Measurements from ENCODE around the gene ZNF597.

GRCh38 chr16:3400779-3401688 lies 42.3 kb downstream of the ZNF597 start, which contains the start of the genes ZNF174 and ZSCAN32:
- no peak for TF ChIP-seq CTCF (conservative IDR thresholded peaks at IDR 0.05 in 1 of 2, IDR thresholded peaks at IDR 0.05 in 1 of 2; ENCODE audit: low read depth in 1 of 2, low read length in 2 of 2)
- TF ChIP-seq EZH2 (IDR thresholded peaks at IDR 0.05; ENCODE audit: low read length, missing control alignments): no peak

All from fibroblast of lung (primary cell).